ENCODE measurements around the gene ZBTB20.
"Not testable (repeated sequence)": the region's sequence is repeated elsewhere in the genome, so short reads cannot be mapped to it uniquely, and the experiment has no call there.

The ZBTB20 gene

DNA sequence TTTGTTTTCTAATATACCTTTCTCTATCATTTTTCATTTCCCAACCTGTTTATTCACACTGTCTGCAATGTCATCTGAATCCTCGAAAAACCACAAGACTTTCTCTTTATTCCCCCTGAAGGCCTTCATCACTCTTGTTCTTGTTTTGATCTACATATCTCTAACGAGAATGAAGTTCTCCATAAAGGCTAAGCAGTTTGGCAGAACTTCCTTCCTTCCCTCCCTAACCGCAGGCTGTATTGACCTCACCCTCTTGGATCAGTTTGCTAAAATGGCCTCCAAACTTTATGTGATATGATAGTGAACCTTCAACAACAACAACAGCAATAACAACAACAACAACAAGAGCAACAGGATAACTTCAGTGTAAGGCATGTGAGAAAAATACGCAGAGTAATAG, 460.5 kb downstream of the ZBTB20 start:
- H4K8ac ChIP-seq (ENCODE audit: low read depth, low read length), result no peak overlapping the region
- no peak overlapping the region for H3K4me2 ChIP-seq (ENCODE audit: low read length)
- H3K36me3 ChIP-seq (ENCODE audit: control insufficient read depth, insufficient read depth, low read length), result no peaks in the 10 kb centered on the region
- H3K23ac ChIP-seq (ENCODE audit: low read length), result no peak overlapping the region
- WGBS (ENCODE audit: extremely low coverage, insufficient coverage, low lambda C conversion rate), result no CpG with 5 or more reads among the region's 4 CpGs
- no peaks in the 10 kb centered on the region for H3K4me1 ChIP-seq (ENCODE audit: control insufficient read depth, low read depth, low read length)
- no peaks in the 10 kb centered on the region for H3K27me3 ChIP-seq (ENCODE audit: insufficient read depth, low read length, poor library complexity)
- H4K5ac ChIP-seq (ENCODE audit: low read length), result no peak overlapping the region
- H3K9ac ChIP-seq (ENCODE audit: low read length), result no peak overlapping the region
- no peak overlapping the region for H2BK15ac ChIP-seq (replicated peaks; ENCODE audit: low read depth)
- H3K79me2 ChIP-seq (ENCODE audit: control insufficient read depth, insufficient read depth, low read length), result no peaks in the 10 kb centered on the region
- H3K56ac ChIP-seq (ENCODE audit: low read length), result no peak overlapping the region
- no peak overlapping the region for H3K4me3 ChIP-seq (ENCODE audit: low read length)
- no peak overlapping the region for H2BK5ac ChIP-seq (ENCODE audit: low read length)
- DNase-seq, result no peak
- H2BK120ac ChIP-seq (ENCODE audit: low read depth, low read length), result no peak overlapping the region
- no peak overlapping the region for H3K4ac ChIP-seq (ENCODE audit: low read depth, low read length)
- no peak overlapping the region for H3K18ac ChIP-seq (ENCODE audit: low read length)
- no peak overlapping the region for H3K27ac ChIP-seq (ENCODE audit: low read depth, low read length)
- H3K79me1 ChIP-seq (ENCODE audit: low read length), result no peaks in the 10 kb centered on the region
- no peak overlapping the region for H2AK5ac ChIP-seq (ENCODE audit: low read length)

DNA sequence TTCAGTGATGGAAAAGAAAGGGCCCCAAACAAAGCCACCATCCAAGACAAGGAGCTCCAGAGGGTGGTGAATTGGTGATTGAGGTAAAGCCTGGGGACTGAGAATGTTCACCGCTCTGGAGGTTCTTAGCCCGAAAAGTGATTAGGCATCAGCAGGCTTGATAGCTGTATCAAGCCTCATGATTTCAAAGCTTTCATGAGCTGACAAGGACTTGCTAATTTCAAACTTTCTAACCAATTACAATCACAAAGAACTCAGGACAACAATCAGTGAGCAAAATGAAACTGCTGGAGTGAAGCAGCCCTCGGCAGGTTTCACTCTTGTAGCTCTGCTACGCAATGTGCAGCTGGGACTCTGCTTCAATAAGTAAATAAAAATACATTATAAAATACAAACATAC, 461.9 kb downstream of the ZBTB20 start:
- Histone ChIP-seq H3K23ac (ENCODE audit: low read length) (no peak overlapping the region), H3K27me3 (ENCODE audit: insufficient read depth, low read length, poor library complexity) (no peaks in the 10 kb centered on the region), H3K56ac (ENCODE audit: low read length) (no peak overlapping the region), H3K4me2 (ENCODE audit: low read length) (no peak overlapping the region), H2BK5ac (ENCODE audit: low read length) (no peak overlapping the region), H2BK15ac (replicated peaks; ENCODE audit: low read depth) (no peak overlapping the region), H3K27ac (ENCODE audit: low read depth, low read length) (no peak overlapping the region), H3K4me3 (ENCODE audit: low read length) (no peak overlapping the region), H3K4ac (ENCODE audit: low read depth, low read length) (no peak overlapping the region), H3K9ac (ENCODE audit: low read length) (no peak overlapping the region), H2AK5ac (ENCODE audit: low read length) (no peak overlapping the region), H3K18ac (ENCODE audit: low read length) (no peak overlapping the region), H4K8ac (ENCODE audit: low read depth, low read length) (no peak overlapping the region), H2BK120ac (ENCODE audit: low read depth, low read length) (no peak overlapping the region), H3K79me1 (ENCODE audit: low read length) (no peaks in the 10 kb centered on the region), H4K5ac (ENCODE audit: low read length) (no peak overlapping the region), H3K79me2 (ENCODE audit: control insufficient read depth, insufficient read depth, low read length) (no peaks in the 10 kb centered on the region), H3K36me3 (ENCODE audit: control insufficient read depth, insufficient read depth, low read length) (no peaks in the 10 kb centered on the region), H3K4me1 (ENCODE audit: control insufficient read depth, low read depth, low read length) (no peaks in the 10 kb centered on the region)
- no CpG with 5 or more reads among the region's 4 CpGs for WGBS (ENCODE audit: extremely low coverage, insufficient coverage, low lambda C conversion rate)
- DNase-seq, result no peak

DNA sequence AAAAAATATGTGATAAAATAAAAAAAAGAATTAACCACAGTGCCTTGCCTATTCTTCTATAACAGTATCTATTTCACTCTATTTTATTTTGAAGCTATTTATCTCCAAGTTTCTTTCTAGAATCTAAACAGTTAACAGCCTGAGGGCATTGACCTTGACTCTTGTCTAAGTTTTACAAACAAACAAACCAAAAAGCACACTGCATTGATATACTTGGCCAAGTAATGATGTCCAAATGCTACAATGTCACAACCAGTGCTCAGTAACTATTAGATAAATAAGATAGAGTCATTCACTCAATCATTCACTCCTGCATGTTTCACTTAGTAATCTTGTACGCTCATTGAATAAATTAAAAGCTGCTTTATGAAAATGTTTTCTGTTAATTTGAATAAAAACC, 466.8 kb downstream of the ZBTB20 start:
- Histone ChIP-seq H3K4me2 (ENCODE audit: low read length) (no peak overlapping the region), H2BK15ac (replicated peaks; ENCODE audit: low read depth) (no peak overlapping the region), H2BK120ac (ENCODE audit: low read depth, low read length) (no peak overlapping the region), H3K36me3 (ENCODE audit: control insufficient read depth, insufficient read depth, low read length) (no peaks in the 10 kb centered on the region), H4K8ac (ENCODE audit: low read depth, low read length) (no peak overlapping the region), H2AK5ac (ENCODE audit: low read length) (no peak overlapping the region), H3K56ac (ENCODE audit: low read length) (no peak overlapping the region), H3K27me3 (ENCODE audit: insufficient read depth, low read length, poor library complexity) (no peaks in the 10 kb centered on the region), H3K18ac (ENCODE audit: low read length) (no peak overlapping the region), H3K79me2 (ENCODE audit: control insufficient read depth, insufficient read depth, low read length) (no peaks in the 10 kb centered on the region), H3K9ac (ENCODE audit: low read length) (no peak overlapping the region), H3K27ac (ENCODE audit: low read depth, low read length) (no peak overlapping the region), H3K23ac (ENCODE audit: low read length) (no peak overlapping the region), H4K5ac (ENCODE audit: low read length) (no peak overlapping the region), H2BK5ac (ENCODE audit: low read length) (no peak overlapping the region), H3K79me1 (ENCODE audit: low read length) (no peaks in the 10 kb centered on the region), H3K4me1 (ENCODE audit: control insufficient read depth, low read depth, low read length) (no peaks in the 10 kb centered on the region), H3K4me3 (ENCODE audit: low read length) (no peak overlapping the region), H3K4ac (ENCODE audit: low read depth, low read length) (no peak overlapping the region)
- no peak for DNase-seq
- no CpG with 5 or more reads among the region's 1 CpG for WGBS (ENCODE audit: extremely low coverage, insufficient coverage, low lambda C conversion rate)

DNA sequence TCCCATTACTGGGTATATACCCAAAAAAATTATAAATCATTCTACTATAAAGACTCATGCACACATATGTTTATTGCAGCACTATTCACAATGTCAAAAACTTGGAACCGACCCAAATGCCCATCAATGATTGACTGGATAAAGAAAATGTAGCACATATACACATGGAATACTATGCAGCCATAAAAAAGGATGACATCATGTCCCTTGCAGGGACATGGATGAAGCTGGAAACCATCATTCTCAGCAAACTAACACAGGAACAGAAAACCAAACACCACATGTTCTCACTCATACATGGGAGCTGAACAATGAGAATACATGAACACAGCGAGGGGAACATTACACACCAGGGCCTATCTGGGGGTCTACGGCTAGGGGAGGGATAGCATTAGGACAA, 467.3 kb downstream of the ZBTB20 start:
- H3K36me3 ChIP-seq (ENCODE audit: control insufficient read depth, insufficient read depth, low read length); H3K4ac ChIP-seq (ENCODE audit: low read depth, low read length); H3K4me3 ChIP-seq (ENCODE audit: low read length); H3K4me1 ChIP-seq (ENCODE audit: control insufficient read depth, low read depth, low read length); H3K79me2 ChIP-seq (ENCODE audit: control insufficient read depth, insufficient read depth, low read length); H3K9ac ChIP-seq (ENCODE audit: low read length); H3K23ac ChIP-seq (ENCODE audit: low read length); H3K27ac ChIP-seq (ENCODE audit: low read depth, low read length); H3K27me3 ChIP-seq (ENCODE audit: insufficient read depth, low read length, poor library complexity); H3K4me2 ChIP-seq (ENCODE audit: low read length); H3K56ac ChIP-seq (ENCODE audit: low read length); H2BK120ac ChIP-seq (ENCODE audit: low read depth, low read length); H2BK15ac ChIP-seq (replicated peaks; ENCODE audit: low read depth); H2BK5ac ChIP-seq (ENCODE audit: low read length); H3K18ac ChIP-seq (ENCODE audit: low read length); H2AK5ac ChIP-seq (ENCODE audit: low read length); H4K8ac ChIP-seq (ENCODE audit: low read depth, low read length); DNase-seq; H4K5ac ChIP-seq (ENCODE audit: low read length); H3K79me1 ChIP-seq (ENCODE audit: low read length): not testable (repeated sequence)
- WGBS (ENCODE audit: extremely low coverage, insufficient coverage, low lambda C conversion rate), result no CpG with 5 or more reads among the region's 3 CpGs

DNA sequence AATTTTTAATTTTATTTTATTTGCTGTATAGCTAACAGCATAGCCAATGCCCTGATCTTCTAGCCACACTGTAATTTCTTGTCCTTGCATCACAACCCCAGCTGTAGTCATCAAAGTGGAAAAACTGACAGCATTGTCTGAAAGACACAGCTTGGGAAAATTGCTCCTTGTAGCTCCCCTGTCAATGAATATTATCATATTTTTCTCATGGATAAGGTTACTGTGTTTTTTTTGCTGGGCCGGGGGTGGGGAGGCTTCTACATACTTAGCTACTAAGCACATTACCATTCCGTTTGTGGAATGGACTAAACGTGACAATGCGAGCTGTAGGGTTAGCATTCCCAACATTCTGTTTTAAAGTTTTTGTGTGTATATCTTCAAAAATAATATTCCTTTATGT, 472.0 kb downstream of the ZBTB20 start:
- Histone ChIP-seq H3K56ac (ENCODE audit: low read length) (no peak overlapping the region), H4K8ac (ENCODE audit: low read depth, low read length) (no peak overlapping the region), H3K4ac (ENCODE audit: low read depth, low read length) (no peak overlapping the region), H3K4me3 (ENCODE audit: low read length) (no peak overlapping the region), H4K5ac (ENCODE audit: low read length) (no peak overlapping the region), H3K27me3 (ENCODE audit: insufficient read depth, low read length, poor library complexity) (no peaks in the 10 kb centered on the region), H2BK120ac (ENCODE audit: low read depth, low read length) (no peak overlapping the region), H3K23ac (ENCODE audit: low read length) (no peak overlapping the region), H3K36me3 (ENCODE audit: control insufficient read depth, insufficient read depth, low read length) (no peaks in the 10 kb centered on the region), H3K27ac (ENCODE audit: low read depth, low read length) (no peak overlapping the region), H3K9ac (ENCODE audit: low read length) (no peak overlapping the region), H2BK15ac (replicated peaks; ENCODE audit: low read depth) (no peak overlapping the region), H3K4me2 (ENCODE audit: low read length) (no peak overlapping the region), H3K79me2 (ENCODE audit: control insufficient read depth, insufficient read depth, low read length) (no peaks in the 10 kb centered on the region), H3K79me1 (ENCODE audit: low read length) (no peaks in the 10 kb centered on the region), H3K4me1 (ENCODE audit: control insufficient read depth, low read depth, low read length) (no peaks in the 10 kb centered on the region), H2AK5ac (ENCODE audit: low read length) (no peak overlapping the region), H3K18ac (ENCODE audit: low read length) (no peak overlapping the region), H2BK5ac (ENCODE audit: low read length) (no peak overlapping the region)
- no peak for DNase-seq
- no CpG with 5 or more reads among the region's 4 CpGs for WGBS (ENCODE audit: extremely low coverage, insufficient coverage, low lambda C conversion rate)

DNA sequence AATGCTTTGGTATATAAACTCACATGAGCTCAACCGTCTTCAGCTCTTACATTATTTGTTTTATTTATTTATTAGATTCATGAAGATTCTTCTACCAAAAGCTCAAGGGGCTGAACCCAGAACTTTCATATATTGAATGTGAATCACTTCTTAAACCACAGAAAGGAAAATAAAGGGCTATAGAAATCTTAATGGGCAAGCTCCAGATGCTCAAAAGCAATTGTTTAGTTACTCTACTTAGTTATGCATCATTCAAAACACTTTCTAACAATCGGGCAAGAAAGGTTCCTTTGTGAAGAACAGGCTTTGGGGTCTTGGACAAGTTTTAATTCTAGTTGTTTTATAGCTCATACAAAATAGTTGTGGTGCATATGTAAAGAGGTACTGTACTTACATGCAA, 473.1 kb downstream of the ZBTB20 start:
- H3K4me2 ChIP-seq (ENCODE audit: low read length), result no peak overlapping the region
- H3K79me2 ChIP-seq (ENCODE audit: control insufficient read depth, insufficient read depth, low read length), result no peaks in the 10 kb centered on the region
- no peak overlapping the region for H2BK120ac ChIP-seq (ENCODE audit: low read depth, low read length)
- H2BK15ac ChIP-seq (replicated peaks; ENCODE audit: low read depth), result no peak overlapping the region
- DNase-seq, result no peak
- H3K4me1 ChIP-seq (ENCODE audit: control insufficient read depth, low read depth, low read length), result no peaks in the 10 kb centered on the region
- H3K4me3 ChIP-seq (ENCODE audit: low read length), result no peak overlapping the region
- no peak overlapping the region for H3K56ac ChIP-seq (ENCODE audit: low read length)
- H3K9ac ChIP-seq (ENCODE audit: low read length), result no peak overlapping the region
- no peak overlapping the region for H4K5ac ChIP-seq (ENCODE audit: low read length)
- no peak overlapping the region for H4K8ac ChIP-seq (ENCODE audit: low read depth, low read length)
- H3K79me1 ChIP-seq (ENCODE audit: low read length), result no peaks in the 10 kb centered on the region
- no peaks in the 10 kb centered on the region for H3K27me3 ChIP-seq (ENCODE audit: insufficient read depth, low read length, poor library complexity)
- H3K4ac ChIP-seq (ENCODE audit: low read depth, low read length), result no peak overlapping the region
- no peak overlapping the region for H3K23ac ChIP-seq (ENCODE audit: low read length)
- no peak overlapping the region for H3K27ac ChIP-seq (ENCODE audit: low read depth, low read length)
- no peaks in the 10 kb centered on the region for H3K36me3 ChIP-seq (ENCODE audit: control insufficient read depth, insufficient read depth, low read length)
- WGBS (ENCODE audit: extremely low coverage, insufficient coverage, low lambda C conversion rate), result no CpG with 5 or more reads among the region's 2 CpGs
- H2AK5ac ChIP-seq (ENCODE audit: low read length), result no peak overlapping the region
- no peak overlapping the region for H3K18ac ChIP-seq (ENCODE audit: low read length)
- H2BK5ac ChIP-seq (ENCODE audit: low read length), result no peak overlapping the region
